ENCODE data around the gene SLC47A2. TPM values are rescaled to one million over a fixed set of nuclear protein-coding genes. Genes with fewer than 3 reads are reported as not detected.

SLC47A2 gene
- total and polyA plus RNA-seq, 3 experiments from 2014 or later, result not detected

DNA sequence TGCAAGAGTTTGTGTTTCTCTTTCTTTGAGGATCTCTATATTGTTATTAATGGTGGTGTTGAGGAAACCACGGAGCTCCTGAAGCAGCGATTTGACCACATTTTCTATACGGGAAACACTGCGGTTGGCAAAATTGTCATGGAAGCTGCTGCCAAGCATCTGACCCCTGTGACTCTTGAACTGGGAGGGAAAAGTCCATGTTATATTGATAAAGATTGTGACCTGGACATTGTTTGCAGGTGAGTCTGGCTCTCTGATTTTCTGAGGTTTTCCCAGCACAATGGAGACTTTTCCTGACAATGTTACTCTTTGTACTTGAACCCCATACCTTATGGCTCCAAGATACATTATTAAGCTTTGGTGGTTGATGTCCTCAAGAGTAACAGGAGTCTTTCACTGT lies 60.0 kb downstream of the SLC47A2 start:
- H3K27ac Mint-ChIP-seq, result peak overlapping the region in 1 of 8 donors; percentile 83
- ChIA-PET CTCF (interaction anchor here (1.5 kb wide), 2 partner anchors 18 to 85 kb away, joined by 4 to 5 read pairs; no protein-coding TSS in a partner anchor), POLR2A (no interaction called here)
- H3K27me3 Mint-ChIP-seq, result no peaks in the 10 kb centered on the region
- peaks cover 15 to 71% (median 33%) of the 10 kb centered on the region in 3 donors for H3K36me3 Mint-ChIP-seq
- H3K4me3 ChIP-seq (ENCODE audit: low read length), result no peak overlapping the region
- no peak for DNase-seq
- H3K4me1 ChIP-seq (ENCODE audit: insufficient read depth, low read length), result no peaks in the 10 kb centered on the region
- no peaks in the 10 kb centered on the region for H3K9me3 ChIP-seq (ENCODE audit: low read length)
- no peak overlapping the region for H3K27ac ChIP-seq (ENCODE audit: low read depth, low read length)
- H3K9me3 Mint-ChIP-seq, result no peaks in the 10 kb centered on the region
- no peak overlapping the region for H3K4me3 Mint-ChIP-seq
- H3K36me3 ChIP-seq (ENCODE audit: insufficient read depth, low read length), result peaks cover 12% of the 10 kb centered on the region
- H3K27me3 ChIP-seq (ENCODE audit: insufficient read depth, low read length, poor library complexity, severe bottlenecking), result no peaks in the 10 kb centered on the region
- peaks cover 1 to 10% (median 7%) of the 10 kb centered on the region in 3 donors for H3K4me1 Mint-ChIP-seq

DNA sequence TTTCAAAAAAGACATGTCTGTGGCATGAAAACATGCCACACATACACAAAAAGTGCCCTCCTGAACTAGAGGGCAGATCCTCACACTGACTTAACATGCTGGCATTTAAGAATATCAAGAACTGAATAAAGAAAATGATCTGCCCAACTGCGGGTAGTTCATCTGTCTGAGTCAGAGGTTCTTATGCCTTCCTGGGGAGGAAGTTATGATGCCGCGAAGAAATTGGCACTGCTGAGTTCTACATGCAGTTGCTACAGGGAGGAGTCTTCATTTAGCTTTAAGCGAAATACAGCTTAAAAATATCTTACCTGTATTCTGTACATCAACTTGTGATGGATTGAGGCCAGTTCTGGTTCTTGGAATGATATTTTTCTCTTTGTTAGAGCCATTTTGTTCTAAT lies 61.5 kb downstream of the SLC47A2 start:
- ChIA-PET POLR2A (interaction anchor here (0.6 kb wide), 1 partner anchor 95 kb away, joined by 6 read pairs; no protein-coding TSS in a partner anchor), CTCF (interaction anchor here (1.5 to 2.0 kb wide), 2 partner anchors 9 to 87 kb away, joined by 4 to 5 read pairs; no protein-coding TSS in a partner anchor)
- Mint-ChIP-seq H3K4me1 (peaks cover 8 to 20% (median 19%) of the 10 kb centered on the region in 3 donors), H3K27me3 (no peaks in the 10 kb centered on the region), H3K9me3 (no peaks in the 10 kb centered on the region), H3K4me3 (peak overlapping the region in 1 of 7 donors; percentile 27), H3K27ac (no peak overlapping the region), H3K36me3 (peaks cover 15 to 61% (median 30%) of the 10 kb centered on the region in 3 donors)
- DNase-seq, result no peak
- no peaks in the 10 kb centered on the region for H3K9me3 ChIP-seq (ENCODE audit: low read length)
- no peak overlapping the region for H3K27ac ChIP-seq (ENCODE audit: low read depth, low read length)
- H3K27me3 ChIP-seq (ENCODE audit: insufficient read depth, low read length, poor library complexity, severe bottlenecking), result no peaks in the 10 kb centered on the region
- no peak overlapping the region for H3K4me3 ChIP-seq (ENCODE audit: low read length)
- peaks cover 12% of the 10 kb centered on the region for H3K36me3 ChIP-seq (ENCODE audit: insufficient read depth, low read length)
- peaks cover under 1% of the 10 kb centered on the region for H3K4me1 ChIP-seq (ENCODE audit: insufficient read depth, low read length)

DNA sequence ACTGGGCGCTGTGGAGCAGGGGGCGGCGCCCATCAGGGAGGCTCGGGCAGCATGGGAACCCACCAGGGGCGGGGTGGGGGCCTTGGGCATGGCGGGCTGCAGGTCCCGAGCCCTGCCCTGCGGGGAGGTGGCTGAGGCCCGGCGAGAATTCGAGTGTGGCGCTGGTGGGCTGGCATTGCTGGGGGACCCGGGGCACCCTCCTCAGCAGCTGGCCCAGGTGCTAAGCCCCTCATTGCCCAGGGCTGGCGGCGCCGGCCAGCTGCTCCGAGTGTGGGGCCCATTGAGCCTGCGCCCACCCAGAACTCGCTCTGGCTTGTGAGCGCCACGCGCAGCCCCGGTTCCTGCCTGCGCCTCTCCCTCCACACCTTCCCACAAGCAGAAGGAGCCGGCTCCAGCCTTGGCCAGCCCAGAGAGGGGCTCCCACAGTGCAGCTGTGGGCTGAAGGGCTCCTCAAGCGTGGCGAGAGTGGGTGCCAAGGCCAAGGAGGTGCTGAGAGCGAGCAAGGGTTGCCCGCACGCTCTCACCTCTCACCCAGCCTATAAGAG lies 62.0 kb downstream of the SLC47A2 start:
- H3K4me1 ChIP-seq (ENCODE audit: insufficient read depth, low read length), result peaks cover 5% of the 10 kb centered on the region
- Mint-ChIP-seq H3K27ac (no peak overlapping the region), H3K4me1 (peaks cover 11 to 24% (median 24%) of the 10 kb centered on the region in 3 donors), H3K4me3 (peak overlapping the region in 1 of 7 donors; percentile 27), H3K27me3 (no peaks in the 10 kb centered on the region), H3K36me3 (peaks cover 15 to 60% (median 32%) of the 10 kb centered on the region in 3 donors), H3K9me3 (no peaks in the 10 kb centered on the region)
- no peaks in the 10 kb centered on the region for H3K27me3 ChIP-seq (ENCODE audit: insufficient read depth, low read length, poor library complexity, severe bottlenecking)
- no peak overlapping the region for H3K27ac ChIP-seq (ENCODE audit: low read depth, low read length)
- H3K4me3 ChIP-seq (ENCODE audit: low read length), result no peak overlapping the region
- H3K9me3 ChIP-seq (ENCODE audit: low read length), result no peaks in the 10 kb centered on the region
- POLR2A ChIA-PET, result no interaction called here
- CTCF ChIA-PET, result interaction anchor here (2.0 kb wide), 1 partner anchor 9 kb away, joined by 4 read pairs; no protein-coding TSS in a partner anchor
- no peak for DNase-seq
- H3K36me3 ChIP-seq (ENCODE audit: insufficient read depth, low read length), result peaks cover 12% of the 10 kb centered on the region

DNA sequence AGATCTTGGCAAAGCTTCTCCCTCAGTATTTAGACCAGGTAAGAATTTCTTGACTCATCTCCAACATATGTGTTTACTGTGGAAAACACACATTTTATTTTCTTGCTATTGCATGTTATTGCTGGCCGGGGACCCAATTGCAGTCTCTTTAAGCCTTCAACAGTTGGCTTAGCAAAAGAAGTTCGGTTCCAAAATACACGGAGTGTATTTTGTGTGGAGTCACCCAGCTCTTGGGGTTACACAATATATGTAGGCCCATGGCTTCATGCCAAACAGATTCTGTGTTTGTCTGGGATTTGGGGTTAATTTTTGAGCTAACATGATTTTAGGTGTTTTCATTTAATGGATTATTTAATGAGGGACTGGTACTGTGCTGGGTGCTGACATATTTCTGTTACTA lies 63.8 kb downstream of the SLC47A2 start:
- no peaks in the 10 kb centered on the region for H3K9me3 ChIP-seq (ENCODE audit: low read length)
- Mint-ChIP-seq H3K27ac (no peak overlapping the region), H3K27me3 (no peaks in the 10 kb centered on the region), H3K4me3 (peak overlapping the region in 1 of 7 donors; percentile 29), H3K9me3 (no peaks in the 10 kb centered on the region), H3K36me3 (peaks cover 15 to 56% (median 29%) of the 10 kb centered on the region in 3 donors), H3K4me1 (peaks cover 19 to 37% (median 34%) of the 10 kb centered on the region in 3 donors)
- CTCF ChIA-PET, result interaction anchor here (1.1 kb wide), 1 partner anchor 9 kb away, joined by 3 read pairs; no protein-coding TSS in a partner anchor
- DNase-seq, result no peak
- H3K27me3 ChIP-seq (ENCODE audit: insufficient read depth, low read length, poor library complexity, severe bottlenecking), result no peaks in the 10 kb centered on the region
- H3K27ac ChIP-seq (ENCODE audit: low read depth, low read length), result no peak overlapping the region
- H3K4me1 ChIP-seq (ENCODE audit: insufficient read depth, low read length), result peaks cover 16% of the 10 kb centered on the region
- peaks cover 12% of the 10 kb centered on the region for H3K36me3 ChIP-seq (ENCODE audit: insufficient read depth, low read length)
- H3K4me3 ChIP-seq (ENCODE audit: low read length), result no peak overlapping the region
- POLR2A ChIA-PET, result interaction anchor here (0.7 kb wide), 1 partner anchor 66 kb away, joined by 3 read pairs; no protein-coding TSS in a partner anchor

DNA sequence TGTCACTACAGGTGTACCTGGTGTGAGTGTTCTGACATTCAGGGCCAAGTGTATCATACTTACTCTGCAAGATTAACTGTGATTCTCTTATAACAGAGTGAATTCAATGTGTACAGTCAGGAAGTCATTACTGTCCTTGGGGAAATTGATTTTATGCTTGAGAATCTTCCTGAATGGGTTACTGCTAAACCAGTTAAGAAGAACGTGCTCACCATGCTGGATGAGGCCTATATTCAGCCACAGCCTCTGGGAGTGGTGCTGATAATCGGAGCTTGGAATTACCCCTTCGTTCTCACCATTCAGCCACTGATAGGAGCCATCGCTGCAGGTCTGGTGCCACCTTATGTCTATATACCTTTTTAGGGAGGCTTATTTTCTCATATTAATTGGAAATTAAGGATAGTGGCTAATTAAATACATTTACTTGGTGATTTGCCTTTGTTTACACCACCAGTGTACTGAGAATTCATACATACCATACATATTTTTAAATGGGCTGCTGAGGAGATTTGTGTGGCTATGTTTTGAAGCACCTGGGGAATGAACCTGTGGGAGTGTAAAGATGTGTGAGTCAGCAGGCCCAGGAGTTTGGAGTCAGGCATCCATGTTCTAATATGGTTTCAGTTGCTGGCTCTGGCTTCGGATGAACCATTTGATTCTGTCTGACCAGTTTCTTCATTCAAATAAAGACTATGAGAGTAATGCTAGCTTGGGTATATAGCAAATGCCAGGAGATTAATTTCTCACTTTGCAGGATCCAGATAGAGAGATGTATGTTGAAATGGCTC lies 64.7 kb downstream of the SLC47A2 start:
- Histone ChIP-seq H3K27ac (ENCODE audit: low read depth, low read length) (no peak overlapping the region), H3K4me3 (ENCODE audit: low read length) (no peak overlapping the region), H3K27me3 (ENCODE audit: insufficient read depth, low read length, poor library complexity, severe bottlenecking) (no peaks in the 10 kb centered on the region), H3K36me3 (ENCODE audit: insufficient read depth, low read length) (peaks cover 8% of the 10 kb centered on the region), H3K9me3 (ENCODE audit: low read length) (no peaks in the 10 kb centered on the region), H3K4me1 (ENCODE audit: insufficient read depth, low read length) (peaks cover 20% of the 10 kb centered on the region)
- ChIA-PET POLR2A (no interaction called here), CTCF (no interaction called here)
- H3K27me3 Mint-ChIP-seq, result no peaks in the 10 kb centered on the region
- no peaks in the 10 kb centered on the region for H3K9me3 Mint-ChIP-seq
- peaks cover 15 to 50% (median 27%) of the 10 kb centered on the region in 3 donors for H3K36me3 Mint-ChIP-seq
- peak overlapping the region in 1 of 8 donors; percentile 64 for H3K27ac Mint-ChIP-seq
- H3K4me1 Mint-ChIP-seq, result peaks cover 25 to 46% (median 41%) of the 10 kb centered on the region in 3 donors
- H3K4me3 Mint-ChIP-seq, result peak overlapping the region in 1 of 7 donors; percentile 29
- DNase-seq, result no peak

DNA sequence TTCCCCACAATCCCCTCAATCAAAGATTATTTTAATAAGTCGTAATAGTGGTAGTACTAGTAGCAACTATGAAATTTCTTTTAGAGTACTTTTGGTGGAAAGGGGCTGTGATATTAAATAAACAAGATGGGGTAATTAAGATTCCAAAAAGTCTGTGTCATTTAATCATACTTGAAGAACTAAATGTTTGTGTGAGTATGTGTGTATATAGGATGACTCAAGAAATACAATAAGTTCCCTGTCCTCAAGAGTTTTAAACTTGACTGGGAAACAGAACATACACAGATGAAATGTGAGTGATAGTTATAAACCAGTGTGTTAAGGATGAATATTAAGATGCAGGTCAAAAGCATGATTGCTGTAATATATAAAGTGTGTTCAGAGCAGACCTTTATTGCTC lies 65.6 kb downstream of the SLC47A2 start:
- H3K4me1 ChIP-seq (ENCODE audit: insufficient read depth, low read length), result peaks cover 20% of the 10 kb centered on the region
- H3K27ac ChIP-seq (ENCODE audit: low read depth, low read length), result no peak overlapping the region
- H3K36me3 ChIP-seq (ENCODE audit: insufficient read depth, low read length), result no peaks in the 10 kb centered on the region
- POLR2A ChIA-PET, result no interaction called here
- DNase-seq, result no peak
- CTCF ChIA-PET, result no interaction called here
- no peaks in the 10 kb centered on the region for H3K9me3 ChIP-seq (ENCODE audit: low read length)
- H3K9me3 Mint-ChIP-seq, result no peaks in the 10 kb centered on the region
- no peaks in the 10 kb centered on the region for H3K27me3 Mint-ChIP-seq
- no peaks in the 10 kb centered on the region for H3K27me3 ChIP-seq (ENCODE audit: insufficient read depth, low read length, poor library complexity, severe bottlenecking)
- H3K36me3 Mint-ChIP-seq, result peaks cover 15 to 42% (median 20%) of the 10 kb centered on the region in 3 donors
- H3K4me1 Mint-ChIP-seq, result peaks cover 25 to 52% (median 41%) of the 10 kb centered on the region in 3 donors
- no peak overlapping the region for H3K4me3 ChIP-seq (ENCODE audit: low read length)
- H3K27ac Mint-ChIP-seq, result no peak overlapping the region
- H3K4me3 Mint-ChIP-seq, result peak overlapping the region in 6 of 7 donors; percentile 25 to 98 (median 60)

DNA sequence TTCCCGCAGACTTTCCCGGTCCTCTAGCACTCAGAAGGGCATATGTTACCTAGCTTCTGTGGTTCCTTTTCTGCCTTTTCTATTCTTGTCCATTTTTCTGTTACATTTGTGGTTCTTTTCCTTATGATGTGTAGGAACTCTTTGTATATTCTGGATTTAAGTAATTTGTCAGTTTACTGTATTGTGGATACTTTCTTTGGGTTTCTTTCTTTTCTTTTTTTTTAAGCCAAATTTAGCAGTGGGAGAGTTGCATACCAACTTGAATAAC lies 67.2 kb downstream of the SLC47A2 start:
- ChIA-PET CTCF (interaction anchor here (0.9 to 1.6 kb wide), 6 partner anchors 11 to 202 kb away, joined by 3 to 6 read pairs (median 4); no protein-coding TSS in a partner anchor), POLR2A (no interaction called here)
- peaks cover 25 to 53% (median 41%) of the 10 kb centered on the region in 3 donors for H3K4me1 Mint-ChIP-seq
- H3K36me3 Mint-ChIP-seq, result peaks cover 4 to 30% (median 11%) of the 10 kb centered on the region in 3 donors
- H3K9me3 Mint-ChIP-seq, result no peaks in the 10 kb centered on the region
- peak overlapping the region; percentile 95 to 98 (median 96) for H3K4me3 Mint-ChIP-seq
- no peaks in the 10 kb centered on the region for H3K36me3 ChIP-seq (ENCODE audit: insufficient read depth, low read length)
- peaks cover 20% of the 10 kb centered on the region for H3K4me1 ChIP-seq (ENCODE audit: insufficient read depth, low read length)
- no peak overlapping the region for H3K27ac ChIP-seq (ENCODE audit: low read depth, low read length)
- H3K27me3 ChIP-seq (ENCODE audit: insufficient read depth, low read length, poor library complexity, severe bottlenecking), result no peaks in the 10 kb centered on the region
- peak overlapping the region; percentile 17 to 96 (median 84) for H3K27ac Mint-ChIP-seq
- H3K9me3 ChIP-seq (ENCODE audit: low read length), result no peaks in the 10 kb centered on the region
- no peak for DNase-seq
- H3K4me3 ChIP-seq (ENCODE audit: low read length), result peak overlapping the region; percentile 76
- H3K27me3 Mint-ChIP-seq, result no peaks in the 10 kb centered on the region

All from CD8-positive, alpha-beta memory T cell (primary cell).